Vagina (tissue), 2 donors: ENCODE results near the gene RET. TPM values are rescaled to one million over a fixed set of nuclear protein-coding genes. Genes with fewer than 3 reads are reported as not detected.
"Not testable (repeated sequence)": the region's sequence is repeated elsewhere in the genome, so short reads cannot be mapped to it uniquely, and the experiment has no call there.

Experiments
- DNase-seq, 2 donors: peaks; one replicate each; pipeline ENCODE4 v3.0.0-alpha.2; 2017; ENCODE audit errors: extremely low spot score in 2 of 2
- H3K27ac ChIP-seq: fragments of 200-600 bp; sonication (generic); one replicate; pipeline ENCODE4 v1.5.1; 2019
- H3K27me3 ChIP-seq: fragments of 200-600 bp; sonication (generic); one replicate; pipeline ENCODE4 v1.5.1; 2019
- H3K36me3 ChIP-seq, 2 donors: fragments of 200-600 bp; sonication (generic); one replicate each; pipeline ENCODE4 v1.5.1; 2017 to 2019
- H3K4me1 ChIP-seq: fragments of 200-600 bp; sonication (generic); one replicate; pipeline ENCODE4 v1.5.1; 2019
- H3K4me3 ChIP-seq, 2 donors: fragments of 200-600 bp; sonication (generic); 1 replicate in 1 of 2; 2 replicates in 1 of 2; pipeline ENCODE4 v1.5.1; 2016 to 2019
- H3K9me3 ChIP-seq: fragments of 200-600 bp; sonication (generic); one replicate; pipeline ENCODE4 v1.5.1; 2019
- POLR2A ChIP-seq, 2 donors: fragments of 450-650 bp; IDR thresholded peaks; one replicate each; pipeline ENCODE4 v1.6.1; 2017; ENCODE audit warnings: antibody characterized with exemption in 2 of 2, mild to moderate bottlenecking in 2 of 2, moderate library complexity in 2 of 2
- POLR2AphosphoS5 ChIP-seq, 2 donors: sonication (generic); formaldehyde crosslinking; IDR thresholded peaks; one replicate each; pipeline ENCODE4 v1.9.0; 2017; ENCODE audit warnings: antibody characterized with exemption in 2 of 2, mild to moderate bottlenecking in 2 of 2, low read depth in 1 of 2; ENCODE audit not compliant: insufficient read depth in 1 of 2
- intact Hi-C: fragments of 100-400 bp; cut with DNase I; formaldehyde crosslinking; loops from one replicate; pipeline ENCODE4 v1.15.1; 2023
- total RNA-seq: library from RNA; depleted of rRNA; stranded (reverse); fragments of >200 nt; gene quantifications from one replicate; pipeline ENCODE4 v1.2.3, GENCODE V29; 2016
- TF ChIP-seq, protein P1 (sequence below), 3 experiments: fragments of 450-650 bp in 2 of 3; fragments of 200-600 bp in 1 of 3; sonication (generic) in 1 of 3; IDR thresholded peaks; one replicate each; pipeline ENCODE4 v1.5.1; 2017 to 2019; ENCODE audit warnings: antibody characterized with exemption in 3 of 3, mild to moderate bottlenecking in 2 of 3, moderate library complexity in 2 of 3

The RET gene
- total RNA-seq, 1 donor from 2014 or later: 7.9 TPM

DNA sequence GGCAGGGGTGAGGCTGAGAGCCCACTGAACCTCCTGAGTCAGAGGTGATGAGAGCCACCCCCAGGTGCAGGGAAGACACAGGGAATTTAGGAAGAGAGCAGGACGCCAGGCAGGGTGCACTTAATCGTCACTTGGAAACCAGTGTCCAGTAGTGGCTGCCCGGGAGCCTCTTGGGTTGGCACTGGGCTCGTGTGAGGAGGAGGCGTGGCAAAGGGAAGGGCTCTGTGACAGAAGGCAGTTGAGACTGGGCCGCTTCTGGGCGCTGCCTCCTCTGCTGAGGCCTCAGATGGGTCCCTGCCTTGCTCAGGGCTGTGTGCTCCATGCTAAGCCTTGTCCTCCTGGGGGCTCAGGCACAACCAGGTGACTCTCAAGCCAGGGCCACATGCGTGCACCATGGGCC is 13.3 kb downstream of the RET start:
- Histone ChIP-seq H3K36me3 (no peaks in the 10 kb centered on the region), H3K27me3 (no peaks in the 10 kb centered on the region), H3K4me3 (no peak overlapping the region), H3K27ac (no peak overlapping the region), H3K9me3 (no peaks in the 10 kb centered on the region), H3K4me1 (no peaks in the 10 kb centered on the region)
- no peak for DNase-seq
- intact Hi-C loops: no loop called here
- no peak for TF ChIP-seq POLR2A (IDR thresholded peaks at IDR 0.05)
- TF ChIP-seq, protein P1, sequence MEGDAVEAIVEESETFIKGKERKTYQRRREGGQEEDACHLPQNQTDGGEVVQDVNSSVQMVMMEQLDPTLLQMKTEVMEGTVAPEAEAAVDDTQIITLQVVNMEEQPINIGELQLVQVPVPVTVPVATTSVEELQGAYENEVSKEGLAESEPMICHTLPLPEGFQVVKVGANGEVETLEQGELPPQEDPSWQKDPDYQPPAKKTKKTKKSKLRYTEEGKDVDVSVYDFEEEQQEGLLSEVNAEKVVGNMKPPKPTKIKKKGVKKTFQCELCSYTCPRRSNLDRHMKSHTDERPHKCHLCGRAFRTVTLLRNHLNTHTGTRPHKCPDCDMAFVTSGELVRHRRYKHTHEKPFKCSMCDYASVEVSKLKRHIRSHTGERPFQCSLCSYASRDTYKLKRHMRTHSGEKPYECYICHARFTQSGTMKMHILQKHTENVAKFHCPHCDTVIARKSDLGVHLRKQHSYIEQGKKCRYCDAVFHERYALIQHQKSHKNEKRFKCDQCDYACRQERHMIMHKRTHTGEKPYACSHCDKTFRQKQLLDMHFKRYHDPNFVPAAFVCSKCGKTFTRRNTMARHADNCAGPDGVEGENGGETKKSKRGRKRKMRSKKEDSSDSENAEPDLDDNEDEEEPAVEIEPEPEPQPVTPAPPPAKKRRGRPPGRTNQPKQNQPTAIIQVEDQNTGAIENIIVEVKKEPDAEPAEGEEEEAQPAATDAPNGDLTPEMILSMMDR (IDR thresholded peaks at IDR 0.05): no peak
- no peak for TF ChIP-seq POLR2AphosphoS5 (IDR thresholded peaks at IDR 0.05; ENCODE audit: insufficient read depth in 1 of 2, low read depth in 1 of 2)

DNA sequence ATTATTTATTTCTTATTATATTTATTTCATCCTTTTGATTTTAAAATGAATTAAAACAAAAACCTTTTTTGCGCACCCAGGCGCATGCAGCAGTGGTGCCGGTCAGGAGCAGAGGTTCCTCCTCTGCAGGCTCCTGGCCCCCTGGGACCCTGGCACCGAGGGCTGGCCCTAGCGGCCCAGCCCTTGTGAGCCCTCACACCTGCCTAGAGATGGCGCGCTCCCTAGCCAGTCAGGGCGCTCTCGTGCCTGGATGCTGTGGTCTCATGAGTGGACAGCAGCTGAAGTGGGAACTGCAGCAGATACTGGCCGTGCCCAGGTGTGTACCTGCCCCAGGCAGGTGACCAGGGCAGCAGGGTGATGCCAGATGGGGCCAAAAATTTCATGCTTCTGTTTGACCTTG is 13.8 kb downstream of the RET start:
- no peak for DNase-seq
- H3K36me3 ChIP-seq: no peaks in the 10 kb centered on the region
- no peak overlapping the region for H3K27ac ChIP-seq
- no peaks in the 10 kb centered on the region for H3K9me3 ChIP-seq
- no peak overlapping the region for H3K4me3 ChIP-seq
- H3K27me3 ChIP-seq: no peaks in the 10 kb centered on the region
- H3K4me1 ChIP-seq: no peaks in the 10 kb centered on the region
- TF ChIP-seq POLR2A (IDR thresholded peaks at IDR 0.05) (no peak), POLR2AphosphoS5 (IDR thresholded peaks at IDR 0.05; ENCODE audit: insufficient read depth in 1 of 2, low read depth in 1 of 2) (no peak)
- TF ChIP-seq, protein P1 (IDR thresholded peaks at IDR 0.05): no peak
- intact Hi-C loops: no loop called here

DNA sequence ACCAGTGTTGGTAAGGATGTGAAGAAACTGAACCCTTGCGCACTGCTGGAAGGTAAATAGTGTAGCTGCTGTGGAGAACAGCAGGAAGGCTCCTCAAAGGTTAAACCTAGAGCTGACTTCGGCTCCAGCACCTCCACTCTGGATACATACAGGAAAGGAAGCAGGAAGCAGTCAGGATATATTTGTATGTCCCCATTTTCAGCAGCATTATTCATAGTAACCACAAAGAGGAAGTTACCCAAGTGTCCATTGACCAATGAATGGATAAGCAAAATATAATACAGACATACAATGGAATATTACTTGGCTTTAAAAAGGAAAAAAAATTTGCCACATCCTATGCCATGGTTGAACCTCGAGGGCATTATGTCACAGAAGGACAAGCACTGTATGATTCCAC is 15.0 kb downstream of the RET start:
- Histone ChIP-seq H3K27me3 (no peaks in the 10 kb centered on the region), H3K9me3 (no peaks in the 10 kb centered on the region), H3K4me1 (no peaks in the 10 kb centered on the region), H3K4me3 (no peak overlapping the region), H3K27ac (no peak overlapping the region), H3K36me3 (no peaks in the 10 kb centered on the region)
- no peak for DNase-seq
- TF ChIP-seq, protein P1 (IDR thresholded peaks at IDR 0.05): no peak
- TF ChIP-seq POLR2A (IDR thresholded peaks at IDR 0.05) (no peak), POLR2AphosphoS5 (IDR thresholded peaks at IDR 0.05; ENCODE audit: insufficient read depth in 1 of 2, low read depth in 1 of 2) (no peak)
- intact Hi-C loops: no loop called here

DNA sequence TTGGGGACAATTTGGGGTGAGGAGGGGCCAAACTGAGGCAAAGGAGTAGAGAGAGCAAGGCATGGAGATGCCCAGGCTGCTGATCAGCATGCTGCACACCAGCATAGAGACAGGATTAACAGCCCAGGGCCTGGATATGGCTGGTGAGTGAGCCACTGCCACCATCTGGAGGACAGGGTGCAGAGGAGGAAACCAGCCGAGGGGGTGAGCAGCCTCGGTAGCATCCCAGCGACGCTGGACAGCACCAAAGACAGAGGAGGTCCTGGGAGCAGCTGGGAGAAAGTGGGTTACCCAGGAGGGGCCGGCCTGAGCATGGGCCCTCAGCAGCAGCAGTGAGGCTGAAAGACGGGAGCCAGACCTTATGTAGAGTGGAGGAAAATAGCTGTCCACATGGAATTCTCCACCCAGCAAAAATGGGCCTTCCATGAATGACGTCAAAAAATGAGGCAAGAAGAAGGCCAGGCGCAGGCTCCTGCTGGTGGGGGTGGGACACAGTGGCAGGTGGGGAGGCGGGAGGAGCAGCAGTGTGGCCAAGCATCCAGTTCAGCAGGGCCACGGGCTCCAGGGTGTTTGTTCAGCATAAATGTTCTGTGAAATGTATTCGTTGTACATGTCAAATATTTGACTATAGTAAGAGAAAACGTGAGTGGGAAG is 16.7 kb downstream of the RET start:
- no peaks in the 10 kb centered on the region for H3K36me3 ChIP-seq
- TF ChIP-seq, protein P1 (IDR thresholded peaks at IDR 0.05): no peak
- TF ChIP-seq POLR2AphosphoS5 (IDR thresholded peaks at IDR 0.05; ENCODE audit: insufficient read depth in 1 of 2, low read depth in 1 of 2) (no peak), POLR2A (IDR thresholded peaks at IDR 0.05) (no peak)
- no peaks in the 10 kb centered on the region for H3K9me3 ChIP-seq
- H3K4me1 ChIP-seq: no peaks in the 10 kb centered on the region
- no peaks in the 10 kb centered on the region for H3K27me3 ChIP-seq
- H3K4me3 ChIP-seq: no peak overlapping the region
- no peak for DNase-seq
- no peak overlapping the region for H3K27ac ChIP-seq
- intact Hi-C loops: no loop called here

DNA sequence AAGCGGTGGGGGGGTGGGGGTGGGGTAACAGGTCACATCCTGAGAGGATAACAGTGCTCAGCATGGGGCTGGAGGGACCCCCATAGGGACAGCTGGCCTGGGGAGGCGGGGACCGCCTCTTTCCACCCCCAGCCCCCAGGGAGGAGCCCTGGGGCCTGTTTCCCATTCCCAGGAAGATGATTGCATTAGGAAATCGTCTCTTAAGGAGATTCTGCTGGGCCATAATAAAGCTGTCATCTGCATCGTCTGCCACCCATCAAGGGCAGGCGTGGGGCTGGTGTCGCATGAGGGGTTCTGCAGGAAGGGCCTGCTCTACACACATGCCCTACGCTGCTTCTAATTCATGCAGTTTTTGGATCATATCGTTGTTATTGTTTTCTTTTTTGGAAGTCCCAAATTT is 17.2 kb downstream of the RET start:
- Histone ChIP-seq H3K27ac (no peak overlapping the region), H3K27me3 (no peaks in the 10 kb centered on the region), H3K9me3 (no peaks in the 10 kb centered on the region), H3K4me3 (no peak overlapping the region), H3K36me3 (no peaks in the 10 kb centered on the region), H3K4me1 (no peaks in the 10 kb centered on the region)
- DNase-seq: no peak
- intact Hi-C loops: no loop called here
- TF ChIP-seq POLR2AphosphoS5 (IDR thresholded peaks at IDR 0.05; ENCODE audit: insufficient read depth in 1 of 2, low read depth in 1 of 2): no peak
- TF ChIP-seq, protein P1 (IDR thresholded peaks at IDR 0.05): no peak
- no peak for TF ChIP-seq POLR2A (IDR thresholded peaks at IDR 0.05)

DNA sequence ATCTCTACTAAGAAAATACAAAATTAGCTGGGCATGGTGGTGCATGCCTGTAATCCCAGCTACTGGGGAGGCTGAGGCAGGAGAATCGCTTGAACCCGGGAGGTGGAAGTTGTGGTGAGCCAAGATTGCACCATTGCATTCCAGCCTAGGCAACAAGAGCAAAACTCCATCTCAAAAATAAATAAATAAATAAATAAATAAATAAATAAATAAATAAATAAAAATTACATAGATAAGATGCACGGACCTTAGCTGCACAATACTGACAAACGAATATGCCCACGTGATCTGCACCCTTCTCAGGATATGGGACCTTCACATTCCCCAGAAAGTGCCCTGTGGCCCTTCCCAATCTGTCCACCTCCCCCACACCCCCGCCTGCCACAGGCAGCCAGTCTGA is 22.5 kb downstream of the RET start:
- not testable (repeated sequence) for H3K27me3 ChIP-seq

More for the DNA sequence above, 22.5 kb downstream of the RET start:
- H3K4me3 ChIP-seq, H3K36me3 ChIP-seq, H3K9me3 ChIP-seq, H3K27ac ChIP-seq, H3K4me1 ChIP-seq, DNase-seq: not testable (repeated sequence)
- intact Hi-C loops: loop anchor here (5.0 kb wide), 1 partner anchor 232 kb away; no protein-coding TSS in a partner anchor
